ENCODE results near the gene CCT6A. TPM values are rescaled to one million over a fixed set of nuclear protein-coding genes. Genes with fewer than 3 reads are reported as not detected.
A peak's percentile ranks its signal among the peaks of the same experiment; 100 is the strongest.
"Not testable (repeated sequence)": the region's sequence is repeated elsewhere in the genome, so short reads cannot be mapped to it uniquely, and the experiment has no call there.

The CCT6A gene
- 412 and 507 TPM in 2 replicates for total RNA-seq (2014; rRNA removed; shearing (Covaris generic))

DNA sequence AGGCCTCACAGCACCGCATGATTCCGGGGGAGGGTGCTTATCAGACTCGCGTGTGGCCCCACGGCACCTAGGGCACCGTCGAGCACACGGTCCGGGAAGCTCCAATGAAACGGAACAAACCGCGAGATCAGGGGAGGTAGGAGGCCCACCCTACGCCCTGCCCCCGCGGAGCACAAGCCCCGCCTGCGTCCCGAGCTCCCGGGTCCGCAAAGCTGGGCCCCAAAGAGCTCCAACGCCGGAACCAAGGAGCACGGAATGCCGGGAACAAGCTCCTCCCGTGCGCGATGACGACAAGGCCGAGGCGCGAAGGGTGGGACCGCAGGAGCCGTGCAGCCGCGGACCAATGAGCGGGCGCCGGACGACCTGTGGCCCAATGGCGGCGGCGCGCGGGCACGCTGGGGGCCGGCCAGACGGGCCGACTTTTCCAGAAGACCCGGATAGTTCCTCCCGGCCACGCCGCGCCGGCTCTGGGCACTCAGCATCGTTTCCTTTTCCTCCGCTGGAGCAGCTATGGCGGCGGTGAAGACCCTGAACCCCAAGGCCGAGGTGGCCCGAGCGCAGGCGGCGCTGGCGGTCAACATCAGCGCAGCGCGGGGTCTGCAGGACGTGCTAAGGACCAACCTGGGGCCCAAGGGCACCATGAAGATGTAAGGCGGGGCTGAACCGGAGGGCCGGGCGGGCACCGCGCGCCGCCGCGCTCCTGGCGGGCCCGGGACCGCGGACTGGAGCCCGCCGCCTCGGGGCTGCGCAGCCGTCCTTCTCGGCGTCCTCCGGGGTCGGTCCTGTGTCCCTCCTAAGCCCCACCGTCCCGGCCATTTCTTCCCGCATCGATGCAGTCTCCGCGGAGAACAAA, at the start of gene CCT6A, which contains the start of gene PSPH:
CCT6A (plus strand) TSS at position 427 of the 853 bp plus-strand sequence; CDS start at position 511, 84 bp downstream.
PSPH (minus strand) TSS at position 106 of the 853 bp plus-strand sequence. CDS start 30,232 bp downstream, outside the sequence.
- DNase-seq (ENCODE audit: low spot score), result peak; percentile 97
- in situ Hi-C loops (cut with HindIII; ENCODE audit: low sequenced_read_pairs), result no loop called here

- no peak for DNase-seq (ENCODE audit: low spot score)
- in situ Hi-C loops (cut with HindIII; ENCODE audit: low sequenced_read_pairs), result no loop called here
Observed at GRCh38 chr7:56003749-56004148, 47.8 kb upstream of the CCT6A start.

- no peak for DNase-seq (ENCODE audit: low spot score)
- in situ Hi-C loops (cut with HindIII; ENCODE audit: low sequenced_read_pairs), result no loop called here
Observed at GRCh38 chr7:56007167-56007652, 44.4 kb upstream of the CCT6A start.

DNA sequence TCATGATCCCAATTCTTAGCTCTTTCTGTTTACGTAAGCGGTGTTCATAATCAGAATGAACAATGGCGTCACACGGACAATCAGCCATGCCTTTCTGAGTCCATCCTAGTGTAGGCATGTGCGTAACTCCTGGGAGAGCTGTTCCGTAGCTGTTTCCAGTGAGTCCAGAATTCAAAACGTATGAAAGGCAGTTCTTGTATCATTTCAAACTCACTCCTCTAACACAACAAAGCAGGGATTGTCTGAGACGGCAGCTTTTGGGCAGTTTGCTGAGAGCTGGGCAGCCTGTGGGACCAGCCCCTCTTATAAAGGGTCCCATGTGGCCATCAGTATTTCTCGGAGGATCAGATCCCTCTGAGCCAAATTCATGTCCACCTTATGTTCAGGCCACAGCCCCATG, 43.7 kb upstream of the CCT6A start:
- in situ Hi-C loops (cut with HindIII; ENCODE audit: low sequenced_read_pairs), result no loop called here
- no peak for DNase-seq (ENCODE audit: low spot score)

GRCh38 chr7:56009695-56010094, 41.9 kb upstream of the CCT6A start:
- in situ Hi-C loops (cut with HindIII; ENCODE audit: low sequenced_read_pairs), result no loop called here
- DNase-seq (ENCODE audit: low spot score), result peak; percentile 49

- DNase-seq (ENCODE audit: low spot score); in situ Hi-C loops (cut with HindIII; ENCODE audit: low sequenced_read_pairs): not testable (repeated sequence)
Observed at GRCh38 chr7:56017015-56017414, 34.5 kb upstream of the CCT6A start.

DNA sequence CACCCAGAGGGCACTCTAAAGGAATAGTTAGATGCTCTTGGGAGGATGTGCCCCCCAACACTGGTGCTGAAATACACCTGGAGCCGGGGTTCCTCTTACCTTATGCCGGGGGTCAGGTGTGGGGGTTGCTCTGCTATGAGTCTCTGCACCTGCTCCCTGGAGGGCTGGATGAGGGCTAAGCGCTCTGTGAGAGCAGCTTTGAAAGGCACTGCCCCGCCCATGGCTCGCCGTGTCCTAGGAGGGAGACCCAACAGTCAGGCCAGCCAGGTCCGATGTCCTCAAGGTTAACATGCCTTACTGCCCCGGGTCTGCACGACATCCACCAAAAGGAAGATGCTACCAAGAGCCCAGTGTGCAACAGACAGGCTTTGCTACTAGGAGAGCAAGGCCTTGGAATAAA, 32.1 kb upstream of the CCT6A start:
- DNase-seq (ENCODE audit: low spot score), result no peak
- in situ Hi-C loops (cut with HindIII; ENCODE audit: low sequenced_read_pairs), result no loop called here

GRCh38 chr7:56023500-56023899, 28.1 kb upstream of the CCT6A start:
- in situ Hi-C loops (cut with HindIII; ENCODE audit: low sequenced_read_pairs), result no loop called here
- DNase-seq (ENCODE audit: low spot score), result no peak

- in situ Hi-C loops (cut with HindIII; ENCODE audit: low sequenced_read_pairs), result no loop called here
- no peak for DNase-seq (ENCODE audit: low spot score)
Observed at GRCh38 chr7:56026538-56026937, 25.0 kb upstream of the CCT6A start.

DNA sequence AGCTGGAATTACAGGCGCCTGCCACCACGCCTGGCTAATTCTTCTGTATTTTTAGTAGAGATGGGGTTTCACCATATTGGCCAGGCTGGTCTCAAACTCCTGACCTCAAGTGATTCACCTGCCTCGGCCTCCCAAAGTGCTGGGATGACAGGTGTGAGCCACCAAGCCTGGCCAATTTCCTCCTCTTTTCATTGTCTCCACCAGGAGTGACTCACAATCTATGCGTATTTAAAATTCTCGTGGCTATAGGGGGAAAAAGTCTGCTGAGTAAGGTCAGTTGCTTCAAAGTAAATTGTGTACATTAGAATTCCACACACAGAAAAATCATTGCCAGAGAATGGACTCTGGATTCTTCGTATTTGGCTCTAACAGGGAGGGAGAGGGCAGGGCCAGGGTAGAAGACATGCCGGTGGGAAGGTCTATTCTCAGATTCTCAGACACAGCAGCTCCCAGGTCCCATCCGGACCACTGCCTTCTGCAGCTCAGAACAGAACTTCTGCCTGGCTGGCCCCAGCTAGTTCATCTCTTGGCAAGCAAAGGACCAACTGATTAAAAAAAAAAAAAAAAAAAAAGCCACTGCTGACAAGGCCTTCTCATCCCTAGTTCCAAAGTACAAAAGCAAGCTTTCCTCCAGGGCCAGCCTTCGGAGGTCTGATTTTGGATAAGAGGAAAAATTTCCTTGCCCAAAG, 22.5 kb upstream of the CCT6A start:
- DNase-seq (ENCODE audit: low spot score), result no peak
- in situ Hi-C loops (cut with HindIII; ENCODE audit: low sequenced_read_pairs), result no loop called here

DNA sequence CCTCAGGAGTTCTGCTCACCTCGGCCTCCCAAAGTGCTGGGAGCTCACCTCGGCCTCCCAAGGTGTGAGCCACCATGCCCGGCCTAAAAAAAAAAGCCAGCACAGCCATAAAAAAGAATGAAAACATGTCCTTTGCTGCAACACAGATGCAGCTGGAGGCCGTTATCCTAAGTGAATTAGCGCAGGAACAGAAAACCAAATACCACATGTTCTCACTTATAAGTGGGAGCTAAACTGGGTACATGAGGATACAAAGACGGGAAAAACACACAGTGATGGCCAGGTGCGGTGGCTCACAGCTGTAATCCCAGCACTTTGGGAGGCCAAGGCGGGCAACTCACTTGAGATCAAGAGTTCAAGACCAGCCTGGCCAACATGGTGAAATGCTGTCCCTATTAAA, 21.2 kb upstream of the CCT6A start:
- no peak for DNase-seq (ENCODE audit: low spot score)
- in situ Hi-C loops (cut with HindIII; ENCODE audit: low sequenced_read_pairs), result no loop called here

DNA sequence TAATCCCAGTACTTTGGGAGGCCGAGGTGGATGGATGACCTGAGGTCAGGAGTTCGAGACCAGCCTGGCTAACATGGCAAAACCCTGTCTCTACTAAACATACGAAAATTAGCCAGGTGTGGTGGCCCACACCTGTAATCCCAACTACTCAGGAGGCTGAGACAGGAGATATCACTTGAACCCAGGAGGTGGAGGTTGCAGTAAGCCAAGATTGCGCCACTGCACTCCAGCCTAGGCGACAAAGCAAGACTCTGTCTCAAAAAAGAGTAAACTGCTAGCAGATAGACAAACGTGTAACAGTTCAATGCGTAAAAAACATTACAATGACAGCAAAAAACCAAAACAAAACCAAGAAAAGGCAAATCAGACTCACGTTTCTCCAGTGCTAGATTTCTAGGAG, 20.0 kb upstream of the CCT6A start:
- DNase-seq (ENCODE audit: low spot score); in situ Hi-C loops (cut with HindIII; ENCODE audit: low sequenced_read_pairs): not testable (repeated sequence)

DNA sequence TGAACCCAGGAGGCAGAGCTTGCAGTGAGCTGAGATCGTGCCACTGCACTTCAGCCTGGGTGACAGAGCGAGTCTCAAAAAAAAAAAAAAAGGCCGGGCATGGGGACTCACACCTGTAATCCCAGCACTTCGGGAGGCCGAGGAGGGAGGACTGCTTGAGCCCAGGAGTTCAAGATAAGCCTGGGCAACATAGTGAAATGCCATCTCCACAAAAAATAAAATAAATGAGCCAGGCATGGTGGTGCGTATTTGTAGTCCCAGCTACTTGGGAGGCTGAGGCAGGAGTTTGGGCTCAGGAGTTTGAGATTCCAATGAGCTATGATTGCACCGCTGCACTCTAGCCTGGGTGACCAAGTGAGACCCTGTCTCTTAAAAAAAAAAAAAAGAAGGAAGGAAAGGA, 19.0 kb upstream of the CCT6A start:
- in situ Hi-C loops (cut with HindIII; ENCODE audit: low sequenced_read_pairs); DNase-seq (ENCODE audit: low spot score): not testable (repeated sequence)

GRCh38 chr7:56033671-56034432, 17.7 kb upstream of the CCT6A start:
- in situ Hi-C loops (cut with HindIII; ENCODE audit: low sequenced_read_pairs), result no loop called here
- peak; percentile 80 for DNase-seq (ENCODE audit: low spot score)

DNA sequence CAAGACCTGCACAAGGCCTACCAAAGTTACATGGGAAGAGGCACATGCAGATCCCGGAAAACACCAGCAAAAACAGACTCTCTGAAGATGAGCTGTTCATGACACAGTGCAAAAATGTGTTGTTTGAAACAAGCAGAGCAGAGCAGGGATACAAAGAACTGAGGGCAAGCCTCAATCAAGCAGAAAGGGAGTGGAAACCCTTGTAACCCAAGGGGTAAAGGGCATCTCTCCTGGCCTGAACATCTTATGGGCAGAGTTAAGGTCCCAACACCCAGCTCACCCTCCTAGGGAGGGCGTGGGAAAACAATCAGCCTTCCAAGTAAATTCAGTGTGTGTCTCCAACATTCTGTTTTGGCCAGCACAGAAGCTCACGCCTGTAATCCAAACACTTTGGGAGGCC, 10.8 kb upstream of the CCT6A start:
- in situ Hi-C loops (cut with HindIII; ENCODE audit: low sequenced_read_pairs), result no loop called here

GRCh38 chr7:56045758-56046157, 5.8 kb upstream of the CCT6A start:
- DNase-seq (ENCODE audit: low spot score); in situ Hi-C loops (cut with HindIII; ENCODE audit: low sequenced_read_pairs): not testable (repeated sequence)

More for the DNA sequence above, 10.8 kb upstream of the CCT6A start:
- DNase-seq (ENCODE audit: low spot score), result no peak

DNA sequence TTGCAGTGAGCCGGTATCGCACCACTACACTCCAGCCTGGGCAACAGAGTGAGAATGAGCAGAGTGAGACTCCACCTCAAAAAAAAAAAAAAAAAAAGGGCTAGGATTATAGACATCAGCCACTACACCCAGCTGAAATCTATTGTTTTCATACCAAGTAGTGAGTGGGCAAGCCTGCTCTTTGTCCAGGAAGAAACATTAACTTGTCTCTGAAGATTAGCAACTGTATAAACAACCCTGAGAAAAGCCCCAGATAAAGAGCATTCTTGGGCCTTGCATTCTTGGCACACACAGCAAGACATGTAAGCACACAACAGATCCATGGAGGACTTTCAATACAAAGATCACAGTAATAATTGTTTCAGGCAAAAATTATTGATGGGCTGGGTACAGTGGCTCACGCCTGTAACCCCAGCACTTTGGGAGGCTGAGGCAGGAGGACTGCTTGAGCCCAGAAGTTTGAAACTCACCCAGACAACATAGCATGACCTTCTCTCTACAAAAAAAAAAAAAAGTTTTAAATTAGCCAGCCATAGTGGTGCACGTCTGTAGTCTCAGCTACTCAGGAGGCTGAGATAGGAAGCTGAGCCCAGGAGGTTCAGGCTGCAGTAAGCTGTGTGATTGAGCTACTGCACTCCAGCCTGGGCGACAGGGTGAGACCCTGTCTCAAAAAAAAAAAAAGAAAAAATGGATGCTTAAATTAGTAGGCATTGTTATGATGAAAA, 4.7 kb upstream of the CCT6A start:
- no peak for DNase-seq (ENCODE audit: low spot score)
- in situ Hi-C loops (cut with HindIII; ENCODE audit: low sequenced_read_pairs), result no loop called here

- DNase-seq (ENCODE audit: low spot score); in situ Hi-C loops (cut with HindIII; ENCODE audit: low sequenced_read_pairs): not testable (repeated sequence)
Observed at GRCh38 chr7:56047446-56048116, 4.0 kb upstream of the CCT6A start.
